Suprapubic skin (tissue), 4 donors: ENCODE data around the gene CCR3. TPM values are rescaled to one million over a fixed set of nuclear protein-coding genes. Genes with fewer than 3 reads are reported as not detected.

Experiments used
- DNase-seq, 2 donors: peaks; one replicate each; pipeline ENCODE4 v3.0.0-alpha.2; 2019; ENCODE audit warnings: low spot score in 2 of 2
- H3K27ac ChIP-seq: fragments of 200-600 bp; sonication (generic); one replicate; pipeline ENCODE4 v1.5.1; 2019
- H3K27me3 ChIP-seq: fragments of 200-600 bp; sonication (generic); one replicate; pipeline ENCODE4 v1.5.1; 2019
- H3K36me3 ChIP-seq: fragments of 200-600 bp; sonication (generic); one replicate; pipeline ENCODE4 v1.5.1; 2019
- H3K4me1 ChIP-seq: fragments of 200-600 bp; sonication (generic); one replicate; pipeline ENCODE4 v1.5.1; 2019
- H3K4me3 ChIP-seq: fragments of 200-600 bp; sonication (generic); one replicate; pipeline ENCODE4 v1.5.1; 2019; ENCODE audit warnings: mild to moderate bottlenecking
- H3K9me3 ChIP-seq: fragments of 200-600 bp; sonication (generic); one replicate; pipeline ENCODE4 v1.5.1; 2019
- CTCF ChIP-seq, 2 donors: fragments of 200-600 bp in 1 of 2; fragments of 450-650 bp in 1 of 2; sonication (generic) in 1 of 2; IDR thresholded peaks; one replicate each; pipeline ENCODE4 v1.5.1; 2016 to 2019; ENCODE audit warnings: antibody characterized with exemption in 2 of 2, mild to moderate bottlenecking in 1 of 2, moderate library complexity in 1 of 2
- EP300 ChIP-seq: sonication (generic); formaldehyde crosslinking; IDR thresholded peaks from one replicate; pipeline ENCODE4 v1.6.1; 2017; ENCODE audit warnings: antibody characterized with exemption
- POLR2A ChIP-seq, 2 donors: fragments of 450-650 bp; IDR thresholded peaks; one replicate each; pipeline ENCODE4 v1.6.1; 2017; ENCODE audit warnings: antibody characterized with exemption in 2 of 2, mild to moderate bottlenecking in 2 of 2, moderate library complexity in 2 of 2
- POLR2AphosphoS5 ChIP-seq, 3 donors: sonication (generic); formaldehyde crosslinking; IDR thresholded peaks; one replicate each; pipeline ENCODE4 v1.6.1; 2017; ENCODE audit warnings: antibody characterized with exemption in 3 of 3
- WGBS: methylation state at CpG from one replicate; pipeline ENCODE4 v1.1.5; 2018; 5-methylcytosine and 5-hydroxymethylcytosine counted together
- total RNA-seq, 4 donors: library from RNA; depleted of rRNA; stranded (reverse); fragments of >200 nt; gene quantifications; one replicate each; pipeline ENCODE4 v1.1.0, GENCODE V29; 2016

Gene CCR3
- total RNA-seq, 4 donors from 2014 or later: 1.5 to 6.3 (median 1.9) TPM; not detected in 1

- no peak overlapping the region for H3K4me3 ChIP-seq
These were observed 30.2 kb upstream of the CCR3 start for GRCh38 chr3:46212101-46212500.

DNA sequence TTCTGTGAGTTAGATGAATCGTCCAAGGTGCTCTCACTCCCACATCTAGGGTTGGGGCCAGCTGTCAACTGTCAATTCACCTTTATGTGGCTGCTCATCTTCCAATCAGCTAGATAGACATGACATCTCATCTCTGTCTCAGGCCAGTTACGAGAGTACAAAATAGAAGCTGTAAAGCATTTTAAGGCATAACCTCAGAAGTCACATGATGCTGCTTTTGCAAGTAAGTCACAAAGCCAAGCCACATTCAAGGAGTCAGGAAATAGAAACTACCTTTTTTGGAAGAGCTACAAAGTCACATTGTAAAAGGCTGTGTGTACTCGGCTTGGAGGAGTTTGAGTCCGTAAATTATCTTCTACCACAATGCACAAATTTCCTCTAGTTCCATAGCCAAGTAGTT, 29.1 kb upstream of the CCR3 start:
- H3K27ac ChIP-seq: no peak overlapping the region
- H3K36me3 ChIP-seq: no peaks in the 10 kb centered on the region
- whole genome bisulfite sequencing: 63% methylated on average over 4 of the region's 4 CpGs

More at GRCh38 chr3:46212101-46212500, 30.2 kb upstream of the CCR3 start:
- no peaks in the 10 kb centered on the region for H3K9me3 ChIP-seq
- no peaks in the 10 kb centered on the region for H3K4me1 ChIP-seq
- H3K36me3 ChIP-seq: no peaks in the 10 kb centered on the region
- H3K27me3 ChIP-seq: peaks cover 9% of the 10 kb centered on the region
- TF ChIP-seq POLR2A (IDR thresholded peaks at IDR 0.05) (no peak), CTCF (IDR thresholded peaks at IDR 0.05) (no peak), EP300 (no peak), POLR2AphosphoS5 (IDR thresholded peaks at IDR 0.05) (no peak)
- no peak overlapping the region for H3K27ac ChIP-seq
- DNase-seq: no peak
- 69% methylated on average over 6 of the region's 6 CpGs for WGBS

GRCh38 chr3:46214751-46215352, 27.4 kb upstream of the CCR3 start:
- 80% methylated on average over 1 of the region's 1 CpG for WGBS
- TF ChIP-seq POLR2AphosphoS5 (IDR thresholded peaks at IDR 0.05) (no peak), POLR2A (IDR thresholded peaks at IDR 0.05) (no peak), EP300 (no peak), CTCF (IDR thresholded peaks at IDR 0.05) (no peak)
- no peak for DNase-seq
- no peak overlapping the region for H3K27ac ChIP-seq
- H3K27me3 ChIP-seq: peaks cover 9% of the 10 kb centered on the region
- no peaks in the 10 kb centered on the region for H3K9me3 ChIP-seq
- H3K4me1 ChIP-seq: no peaks in the 10 kb centered on the region
- no peak overlapping the region for H3K4me3 ChIP-seq
- H3K36me3 ChIP-seq: no peaks in the 10 kb centered on the region

More for the DNA sequence above, 29.1 kb upstream of the CCR3 start:
- peaks cover 9% of the 10 kb centered on the region for H3K27me3 ChIP-seq
- no peak for DNase-seq
- no peak overlapping the region for H3K4me3 ChIP-seq
- TF ChIP-seq CTCF (IDR thresholded peaks at IDR 0.05) (no peak), POLR2AphosphoS5 (IDR thresholded peaks at IDR 0.05) (no peak), EP300 (no peak), POLR2A (IDR thresholded peaks at IDR 0.05) (no peak)
- no peaks in the 10 kb centered on the region for H3K4me1 ChIP-seq
- no peaks in the 10 kb centered on the region for H3K9me3 ChIP-seq

DNA sequence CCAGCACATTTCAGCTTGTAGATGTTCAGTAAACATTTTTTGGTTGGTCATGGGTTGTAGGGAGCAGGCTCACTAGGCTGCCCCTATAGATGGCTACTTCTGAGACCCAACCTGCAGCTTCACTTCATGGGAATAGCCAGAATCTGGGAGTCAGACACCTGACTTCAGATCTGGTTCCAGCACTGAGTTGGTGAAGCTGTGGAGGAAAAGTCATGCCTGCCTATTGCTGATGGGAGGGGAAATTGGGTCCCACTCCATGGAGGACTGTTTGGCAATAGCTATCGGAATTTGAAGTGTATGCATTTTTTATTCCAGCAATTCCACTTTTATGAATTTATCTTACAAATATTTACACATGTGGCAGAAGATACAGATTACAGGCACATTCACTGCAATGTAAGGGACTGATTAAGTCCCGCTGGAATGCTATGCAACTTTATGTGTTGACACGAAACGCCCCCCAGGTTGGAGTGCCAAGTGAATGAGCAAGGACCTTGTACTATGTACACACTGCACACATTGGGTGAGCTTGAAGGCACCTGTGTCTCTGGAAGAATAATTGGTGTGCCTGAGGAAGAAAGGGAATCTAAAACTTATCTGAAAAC, 26.3 kb upstream of the CCR3 start:
- no peak for DNase-seq
- Histone ChIP-seq H3K27me3 (peaks cover 9% of the 10 kb centered on the region), H3K36me3 (no peaks in the 10 kb centered on the region), H3K4me1 (no peaks in the 10 kb centered on the region), H3K9me3 (no peaks in the 10 kb centered on the region), H3K27ac (no peak overlapping the region), H3K4me3 (no peak overlapping the region)
- no peak for TF ChIP-seq CTCF (IDR thresholded peaks at IDR 0.05)
- 70% methylated on average over 4 of the region's 4 CpGs for WGBS

DNA sequence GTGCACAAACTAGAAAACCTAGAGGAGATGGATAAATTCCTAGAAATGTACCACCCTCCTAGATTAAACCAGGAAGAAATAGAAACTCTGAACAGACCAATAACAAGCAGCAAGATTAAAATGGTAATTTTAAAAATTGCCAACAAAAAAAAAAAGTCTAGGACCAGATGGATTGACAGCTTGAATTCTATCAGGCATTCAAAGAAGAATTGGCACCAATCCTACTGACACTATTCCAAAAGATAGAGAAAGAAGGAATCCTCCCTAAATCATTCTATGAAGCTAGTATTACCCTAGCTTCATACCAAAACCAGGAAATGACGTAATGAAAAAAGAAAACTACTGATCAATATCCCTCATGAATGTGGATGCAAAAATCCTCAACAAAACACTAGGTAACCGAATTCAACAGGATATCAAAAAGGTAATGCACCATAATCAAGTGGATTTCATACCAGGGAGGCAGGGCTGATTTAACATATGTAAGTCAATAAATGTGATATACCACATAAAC, 24.0 kb upstream of the CCR3 start:
- WGBS: 58% methylated on average over 2 of the region's 2 CpGs
- H3K9me3 ChIP-seq: no peaks in the 10 kb centered on the region
- peaks cover 6% of the 10 kb centered on the region for H3K4me1 ChIP-seq
- H3K36me3 ChIP-seq: no peaks in the 10 kb centered on the region
- no peak for DNase-seq
- no peak overlapping the region for H3K4me3 ChIP-seq
- TF ChIP-seq CTCF (IDR thresholded peaks at IDR 0.05) (no peak), EP300 (no peak), POLR2A (IDR thresholded peaks at IDR 0.05) (no peak), POLR2AphosphoS5 (IDR thresholded peaks at IDR 0.05) (no peak)
- no peak overlapping the region for H3K27ac ChIP-seq
- H3K27me3 ChIP-seq: peaks cover 13% of the 10 kb centered on the region
